DND-41 (cell line): ENCODE results near the gene URB1.

ENCODE experiments used
- CTCF ChIP-seq: IDR thresholded peaks from 2 replicates; pipeline ENCODE4 v1.5.1; 2012; ENCODE audit warnings: borderline replicate concordance, low read length, moderate library complexity, mild to moderate bottlenecking; ENCODE audit not compliant: poor library complexity, severe bottlenecking; ENCODE audit errors: extremely low read depth
- EZH2 ChIP-seq: IDR thresholded peaks from 3 replicates; pipeline ENCODE4 v1.6.1; 2012; ENCODE audit warnings: borderline replicate concordance, low read depth, mild to moderate bottlenecking, moderate library complexity, low read length, inconsistent platforms; ENCODE audit not compliant: severe bottlenecking

- TF ChIP-seq CTCF (no peak), EZH2 (no peak)
These were observed 82.8 kb downstream of the URB1 start for GRCh38 chr21:32309906-32310460.
